ENCODE measurements around the gene CENPO. TPM values are rescaled to one million over a fixed set of nuclear protein-coding genes. Genes with fewer than 3 reads are reported as not detected.

Gene CENPO
- total and polyA plus RNA-seq, 2 experiments from 2014 or later = 13.2 to 13.3 TPM

- Histone ChIP-seq H3K27ac (no peak overlapping the region), H3K4me1 (ENCODE audit: insufficient read depth) (peaks cover 17% of the 10 kb centered on the region), H4K20me1 (ENCODE audit: insufficient read depth) (no peaks in the 10 kb centered on the region), H3K9me2 (ENCODE audit: insufficient read depth) (no peaks in the 10 kb centered on the region), H3K27me3 (replicated peaks; ENCODE audit: insufficient read depth) (no peaks in the 10 kb centered on the region), H3F3A (ENCODE audit: insufficient read depth) (peaks cover 4% of the 10 kb centered on the region), H3K9me3 (ENCODE audit: low read depth) (no peaks in the 10 kb centered on the region), H3K4me3 (no peak overlapping the region), H3K36me3 (ENCODE audit: low read depth) (no peaks in the 10 kb centered on the region), H3K79me2 (ENCODE audit: insufficient read depth) (no peaks in the 10 kb centered on the region), H3K4me2 (ENCODE audit: unreplicated experiment) (no peak overlapping the region), H3K9ac (no peak overlapping the region), H2AFZ (no peak overlapping the region)
- WGBS, 2 experiments (ENCODE audit: low coverage in 1 of 2, low lambda C conversion rate in 2 of 2, missing lambda C conversion rate in 2 of 2) = 94 to 96% methylated on average over 10 to 13 of the region's 13 CpGs
- TF ChIP-seq EZH2phosphoT487 (IDR thresholded peaks at IDR 0.05; ENCODE audit: insufficient read depth, low read depth) (no peak), EZH2 (IDR thresholded peaks at IDR 0.05; ENCODE audit: insufficient read depth, poor library complexity, severe bottlenecking) (no peak)
- in situ Hi-C loops (cut with MboI) = no loop called here
- no peak for DNase-seq
Measured at GRCh38 chr2:24852026-24852425, 58.8 kb downstream of the CENPO start.

- in situ Hi-C loops (cut with MboI) = no loop called here
- H3K4me2 ChIP-seq (ENCODE audit: unreplicated experiment) = no peak overlapping the region
- peaks cover 17% of the 10 kb centered on the region for H3K4me1 ChIP-seq (ENCODE audit: insufficient read depth)
- H3K27ac ChIP-seq = no peak overlapping the region
- H3K27me3 ChIP-seq (replicated peaks; ENCODE audit: insufficient read depth) = no peaks in the 10 kb centered on the region
- no peak overlapping the region for H3K9ac ChIP-seq
- no peak overlapping the region for H2AFZ ChIP-seq
- WGBS, 2 experiments (ENCODE audit: low coverage in 1 of 2, low lambda C conversion rate in 2 of 2, missing lambda C conversion rate in 2 of 2) = 89 to 90% methylated on average over 20 to 23 of the region's 23 CpGs
- H3K36me3 ChIP-seq (ENCODE audit: low read depth) = no peaks in the 10 kb centered on the region
- no peaks in the 10 kb centered on the region for H3K9me2 ChIP-seq (ENCODE audit: insufficient read depth)
- peaks cover 4% of the 10 kb centered on the region for H3F3A ChIP-seq (ENCODE audit: insufficient read depth)
- no peaks in the 10 kb centered on the region for H4K20me1 ChIP-seq (ENCODE audit: insufficient read depth)
- DNase-seq = no peak
- no peak overlapping the region for H3K4me3 ChIP-seq
- no peak for TF ChIP-seq EZH2phosphoT487 (IDR thresholded peaks at IDR 0.05; ENCODE audit: insufficient read depth, low read depth)
- no peaks in the 10 kb centered on the region for H3K9me3 ChIP-seq (ENCODE audit: low read depth)
- no peaks in the 10 kb centered on the region for H3K79me2 ChIP-seq (ENCODE audit: insufficient read depth)
Measured at GRCh38 chr2:24852431-24853020, 59.3 kb downstream of the CENPO start.

- WGBS, 2 experiments (ENCODE audit: low coverage in 1 of 2, low lambda C conversion rate in 2 of 2, missing lambda C conversion rate in 2 of 2) = 93 to 98% methylated on average over 9 of the region's 9 CpGs
- H3K4me1 ChIP-seq (ENCODE audit: insufficient read depth) = peaks cover 17% of the 10 kb centered on the region
- no peak for DNase-seq
- H4K20me1 ChIP-seq (ENCODE audit: insufficient read depth) = no peaks in the 10 kb centered on the region
- no peak overlapping the region for H2AFZ ChIP-seq
- no peak overlapping the region for H3K27ac ChIP-seq
- no peaks in the 10 kb centered on the region for H3K79me2 ChIP-seq (ENCODE audit: insufficient read depth)
- no peak overlapping the region for H3K9ac ChIP-seq
- H3K9me2 ChIP-seq (ENCODE audit: insufficient read depth) = no peaks in the 10 kb centered on the region
- H3K4me3 ChIP-seq = no peak overlapping the region
- H3K27me3 ChIP-seq (replicated peaks; ENCODE audit: insufficient read depth) = no peaks in the 10 kb centered on the region
- peaks cover 4% of the 10 kb centered on the region for H3F3A ChIP-seq (ENCODE audit: insufficient read depth)
- TF ChIP-seq EZH2phosphoT487 (IDR thresholded peaks at IDR 0.05; ENCODE audit: insufficient read depth, low read depth) (no peak), EZH2 (IDR thresholded peaks at IDR 0.05; ENCODE audit: insufficient read depth, poor library complexity, severe bottlenecking) (no peak)
- H3K4me2 ChIP-seq (ENCODE audit: unreplicated experiment) = no peak overlapping the region
- in situ Hi-C loops (cut with MboI) = no loop called here
- no peaks in the 10 kb centered on the region for H3K9me3 ChIP-seq (ENCODE audit: low read depth)
- H3K36me3 ChIP-seq (ENCODE audit: low read depth) = no peaks in the 10 kb centered on the region
Measured at GRCh38 chr2:24853046-24853445, 59.8 kb downstream of the CENPO start.

- no peaks in the 10 kb centered on the region for H3K9me3 ChIP-seq (ENCODE audit: low read depth)
- H3F3A ChIP-seq (ENCODE audit: insufficient read depth) = peaks cover 4% of the 10 kb centered on the region
- H2AFZ ChIP-seq = no peak overlapping the region
- 83 to 86% methylated on average over 3 of the region's 3 CpGs for WGBS, 2 experiments (ENCODE audit: low coverage in 1 of 2, low lambda C conversion rate in 2 of 2, missing lambda C conversion rate in 2 of 2)
- no peaks in the 10 kb centered on the region for H3K27me3 ChIP-seq (replicated peaks; ENCODE audit: insufficient read depth)
- H3K4me3 ChIP-seq = no peak overlapping the region
- peaks cover 17% of the 10 kb centered on the region for H3K4me1 ChIP-seq (ENCODE audit: insufficient read depth)
- no peak for TF ChIP-seq EZH2phosphoT487 (IDR thresholded peaks at IDR 0.05; ENCODE audit: insufficient read depth, low read depth)
- no peak for TF ChIP-seq EZH2 (IDR thresholded peaks at IDR 0.05; ENCODE audit: insufficient read depth, poor library complexity, severe bottlenecking)
- H3K9ac ChIP-seq = no peak overlapping the region
- H3K27ac ChIP-seq = no peak overlapping the region
- H3K4me2 ChIP-seq (ENCODE audit: unreplicated experiment) = no peak overlapping the region
- no peaks in the 10 kb centered on the region for H3K79me2 ChIP-seq (ENCODE audit: insufficient read depth)
- no peaks in the 10 kb centered on the region for H3K9me2 ChIP-seq (ENCODE audit: insufficient read depth)
- H4K20me1 ChIP-seq (ENCODE audit: insufficient read depth) = no peaks in the 10 kb centered on the region
- in situ Hi-C loops (cut with MboI) = no loop called here
- no peaks in the 10 kb centered on the region for H3K36me3 ChIP-seq (ENCODE audit: low read depth)
- no peak for DNase-seq
Measured at GRCh38 chr2:24853996-24854395, 60.8 kb downstream of the CENPO start.

All from GM23248 (cell line).